D721Med (cell line): ENCODE data around the gene LTBP4.

Experiments
- DNase-seq: peaks from one replicate; pipeline ENCODE4 v3.0.0; 2011; ENCODE audit warnings: low spot score; ENCODE audit not compliant: insufficient read length
- FAIRE-seq: peaks from 2 replicates; lab custom pipeline; 2011; peaks lifted over from hg19 to GRCh38; lab: Jason Lieb, UNC
- CTCF ChIP-seq: IDR thresholded peaks from 2 replicates; pipeline ENCODE4 v1.5.1; 2012; ENCODE audit warnings: mild to moderate bottlenecking, control low read depth; ENCODE audit not compliant: insufficient read depth; ENCODE audit errors: missing control alignments

LTBP4 gene

GRCh38 chr19:40627486-40628279 is 26.5 kb downstream of the LTBP4 start:
- no peak for FAIRE-seq
- DNase-seq: no peak
- TF ChIP-seq CTCF: no peak

GRCh38 chr19:40629346-40629745 is 28.2 kb downstream of the LTBP4 start:
- TF ChIP-seq CTCF: no peak

GRCh38 chr19:40630571-40631160 is 29.5 kb downstream of the LTBP4 start:
- FAIRE-seq: no peak
- TF ChIP-seq CTCF: no peak
- DNase-seq: no peak

More at GRCh38 chr19:40629346-40629745, 28.2 kb downstream of the LTBP4 start:
- FAIRE-seq: no peak
- no peak for DNase-seq

- DNase-seq (no peak), FAIRE-seq (no peak)
- no peak for TF ChIP-seq CTCF
Measured at GRCh38 chr19:40632311-40633036, 31.3 kb downstream of the LTBP4 start.

- TF ChIP-seq CTCF: no peak
- no peak for FAIRE-seq
- no peak for DNase-seq
Measured at GRCh38 chr19:40633207-40633606, 32.0 kb downstream of the LTBP4 start.

GRCh38 chr19:40638327-40638726 is 37.2 kb downstream of the LTBP4 start:
- FAIRE-seq: no peak
- DNase-seq: no peak
- TF ChIP-seq CTCF: no peak
